CD1c-positive myeloid dendritic cell (primary cell): ENCODE measurements around the gene RAX2.

Experiments used
- DNase-seq: peaks from one replicate; pipeline ENCODE4 v3.0.0-alpha.2; 2016; ENCODE audit errors: extremely low spot score

Gene RAX2

DNA sequence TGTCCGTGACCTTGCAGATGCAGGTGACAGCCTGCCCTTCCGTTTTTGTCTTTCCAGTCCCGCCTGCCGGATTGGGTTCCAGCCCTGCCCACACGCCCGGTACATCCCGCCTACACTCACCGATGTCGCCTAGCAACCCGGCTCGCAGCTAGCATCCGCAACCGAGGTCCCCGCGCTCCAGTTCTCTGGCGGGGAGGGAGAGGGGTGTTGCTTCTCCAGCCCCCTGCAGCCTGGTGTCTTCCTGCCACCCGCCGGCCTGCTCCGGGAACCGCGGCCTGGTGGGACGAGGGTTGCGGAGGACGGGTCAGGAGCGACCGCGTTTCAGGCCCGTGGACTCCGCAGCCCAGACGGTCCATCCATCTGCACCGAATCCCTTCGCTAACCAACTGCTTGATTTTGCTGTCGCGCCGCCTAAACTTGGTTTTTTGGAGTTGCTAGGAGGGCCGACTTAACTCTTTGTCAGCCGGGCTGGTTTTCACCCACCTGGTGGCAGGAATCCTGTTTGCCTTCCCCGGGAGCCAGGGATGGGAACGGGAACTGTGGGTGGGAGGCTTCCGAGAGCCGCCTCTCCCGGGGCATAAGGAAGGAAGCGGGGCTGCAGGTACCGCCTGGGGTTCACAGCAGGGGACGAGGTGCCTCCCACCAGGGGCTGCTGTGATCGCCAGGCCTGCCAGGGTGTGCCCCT lies 29.5 kb upstream of the RAX2 start:
- peak; percentile 68 for DNase-seq

DNA sequence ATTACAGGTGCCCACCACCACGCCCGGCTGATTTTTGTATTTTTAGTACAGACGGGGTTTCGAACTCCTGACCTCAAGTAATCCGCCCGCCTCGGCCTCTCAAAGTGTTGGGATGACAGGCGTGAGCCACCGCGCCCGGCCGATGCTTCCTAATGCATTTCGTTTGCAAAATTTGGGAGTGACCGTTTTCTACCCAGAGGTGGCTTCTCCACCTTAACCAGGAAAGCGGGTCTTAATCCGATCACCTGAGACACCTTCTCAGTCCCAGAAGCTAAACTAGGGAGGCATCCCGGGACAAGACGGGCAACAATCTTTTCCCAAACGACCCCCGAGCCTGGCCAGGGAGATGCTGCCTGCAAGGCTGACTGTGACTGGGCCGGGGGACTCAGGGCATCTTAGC lies 29.0 kb upstream of the RAX2 start:
- DNase-seq: no peak

DNA sequence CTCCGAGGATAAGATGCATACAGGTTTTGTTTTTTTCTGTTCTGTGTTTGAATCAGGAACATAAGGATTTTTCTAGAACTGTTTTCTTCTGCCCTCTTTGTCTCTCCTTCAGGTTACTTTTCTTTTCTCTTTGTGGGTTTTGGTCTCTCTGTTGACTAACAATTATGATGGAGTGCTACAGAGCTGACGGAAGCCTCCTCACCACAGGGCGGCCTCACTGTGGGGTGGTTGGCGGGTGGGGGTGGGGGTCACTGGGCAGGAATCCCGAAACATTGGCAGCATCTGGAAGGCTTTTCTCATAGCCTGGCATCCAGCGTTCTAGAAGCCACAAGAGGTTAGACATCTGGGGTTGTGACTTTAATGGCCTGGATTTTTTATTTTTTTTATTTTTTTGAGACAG lies 26.1 kb upstream of the RAX2 start:
- no peak for DNase-seq

DNA sequence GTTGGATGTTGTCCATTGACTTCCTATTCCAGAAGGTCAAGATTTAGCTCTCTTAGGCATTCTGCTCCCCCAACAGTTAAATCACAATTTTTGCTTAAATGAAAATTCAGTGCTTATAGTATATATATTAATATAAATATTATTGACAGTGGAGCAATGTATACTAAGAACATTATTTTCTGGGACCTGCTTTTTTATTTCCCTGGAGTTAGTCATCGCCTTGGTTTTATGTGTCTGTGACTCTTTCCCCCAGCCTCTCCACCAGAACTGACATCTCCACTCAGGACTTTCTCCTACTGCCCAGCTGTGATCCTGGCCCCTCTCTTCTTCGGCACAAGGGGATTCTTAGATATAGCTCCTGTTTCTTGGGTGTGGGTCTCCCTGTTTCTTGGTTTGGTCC lies 24.3 kb upstream of the RAX2 start:
- DNase-seq: no peak

DNA sequence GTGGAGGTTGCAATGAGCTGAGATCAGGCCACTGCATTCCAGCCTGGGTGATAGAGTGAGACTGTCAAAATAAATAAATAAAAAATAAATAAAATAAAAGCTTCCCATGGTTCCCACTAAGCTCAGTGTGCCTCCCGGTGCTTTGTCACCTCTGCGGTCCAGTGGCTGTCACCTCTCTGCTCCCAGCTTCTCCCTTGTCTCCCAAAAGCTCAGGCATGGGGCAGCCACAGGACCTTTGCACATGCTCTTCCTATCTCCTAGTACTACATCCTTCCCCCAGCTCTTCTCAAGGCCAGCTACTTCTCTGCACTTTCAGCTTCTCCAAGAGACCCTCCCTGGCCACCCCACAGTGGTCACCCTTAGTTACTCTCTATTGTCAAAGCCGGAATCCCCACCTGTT lies 21.8 kb upstream of the RAX2 start:
- no peak for DNase-seq

DNA sequence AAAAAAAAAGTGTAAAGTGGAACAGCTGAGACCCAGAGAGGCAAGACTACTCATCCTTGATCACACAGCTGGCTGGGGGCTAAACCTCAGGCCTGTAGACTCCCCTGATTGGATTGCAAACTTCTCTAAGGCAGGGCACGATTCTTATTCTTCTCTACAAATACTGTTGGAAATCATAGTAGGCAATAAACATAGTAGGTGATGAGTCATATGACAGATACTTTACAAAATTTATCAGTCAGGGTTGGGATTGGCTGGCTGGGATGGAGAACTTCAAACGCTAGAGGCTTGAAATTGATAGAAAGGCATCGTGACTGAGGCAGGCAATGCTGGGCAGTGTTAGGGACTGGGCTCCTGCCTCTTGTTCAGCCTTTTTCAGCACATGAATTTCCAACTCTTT lies 20.1 kb upstream of the RAX2 start:
- no peak for DNase-seq

DNA sequence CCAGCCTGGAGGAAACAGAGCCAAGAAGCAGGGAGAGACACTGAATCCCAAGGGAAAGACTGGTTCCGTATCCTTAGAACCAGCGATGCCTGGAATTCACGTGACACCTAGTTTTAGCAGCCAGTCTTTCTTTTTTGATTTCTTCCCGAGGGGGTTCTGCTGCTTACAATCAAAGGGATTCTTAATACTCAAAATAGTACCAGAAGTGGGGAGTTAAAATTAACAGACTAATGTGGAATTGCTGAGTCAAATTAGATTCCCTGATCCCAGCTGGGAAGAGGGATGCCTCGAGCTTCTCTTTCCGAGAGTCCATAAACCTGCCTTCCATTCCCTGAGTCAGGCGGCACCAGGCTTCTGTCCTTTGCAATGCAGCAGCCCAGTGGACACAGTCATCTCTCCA lies 18.9 kb upstream of the RAX2 start:
- DNase-seq: no peak

DNA sequence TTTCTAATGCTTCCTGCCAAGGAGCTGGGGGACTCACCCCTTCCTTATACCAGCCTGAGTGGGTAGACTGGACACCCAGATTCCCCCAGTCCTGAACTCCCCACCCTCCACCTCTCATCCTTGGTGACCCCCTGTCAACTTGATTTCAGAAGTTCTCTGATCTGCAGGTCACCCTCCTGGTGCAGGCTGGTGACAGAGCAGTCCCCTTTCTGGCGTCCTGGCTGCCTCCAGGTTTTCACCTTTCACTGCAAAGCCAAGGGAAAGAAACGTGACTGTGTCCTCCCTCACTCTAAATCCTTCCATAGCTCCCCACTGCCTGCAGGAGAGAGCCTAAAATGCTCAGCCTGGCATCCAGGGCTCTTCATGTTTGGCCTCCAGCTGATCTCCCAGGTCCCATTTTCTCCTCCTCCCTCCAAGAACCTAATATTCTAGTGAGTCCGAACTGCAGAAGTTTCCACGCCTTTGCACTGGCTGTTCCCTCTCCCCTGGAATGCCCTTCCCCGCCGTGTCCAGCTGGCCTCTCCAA lies 18.2 kb upstream of the RAX2 start:
- no peak for DNase-seq

DNA sequence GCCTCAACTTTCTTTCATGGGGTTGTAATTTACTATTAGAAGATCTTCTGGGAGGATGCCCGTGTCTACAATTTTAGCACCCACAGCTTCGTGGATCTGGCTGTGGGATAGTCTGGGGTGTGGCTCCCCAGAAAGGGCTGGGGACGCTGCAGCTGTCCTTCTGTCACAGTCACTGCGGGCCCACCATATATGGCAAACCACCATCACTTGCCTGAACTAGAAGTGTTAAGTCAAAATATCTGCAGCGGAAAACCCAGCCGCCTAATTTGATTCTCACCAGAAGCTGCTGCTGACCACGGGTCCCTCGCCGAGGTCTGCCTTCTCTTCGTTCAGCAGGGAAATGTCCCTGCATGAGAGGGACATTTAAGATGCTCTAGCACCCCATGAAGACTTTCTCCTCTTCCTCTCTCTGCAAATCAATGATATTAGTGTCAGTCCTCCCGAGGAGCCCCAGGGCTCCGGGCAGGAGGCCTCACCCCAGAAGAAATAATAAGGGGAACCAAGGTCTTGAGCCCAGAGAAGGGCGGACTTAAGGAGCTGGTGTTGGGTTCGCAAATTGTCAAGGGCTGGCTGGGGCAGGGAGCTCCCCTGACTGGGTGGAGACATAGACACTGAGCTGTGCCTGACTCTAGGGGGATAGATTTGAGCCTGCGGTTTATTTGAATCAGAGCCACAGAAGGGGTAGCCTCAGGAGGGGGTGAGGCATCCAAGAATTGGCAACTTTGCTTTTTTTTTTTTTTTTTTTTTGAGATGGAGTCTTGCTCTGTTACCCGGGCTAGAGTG lies 17.2 kb upstream of the RAX2 start:
- no peak for DNase-seq

DNA sequence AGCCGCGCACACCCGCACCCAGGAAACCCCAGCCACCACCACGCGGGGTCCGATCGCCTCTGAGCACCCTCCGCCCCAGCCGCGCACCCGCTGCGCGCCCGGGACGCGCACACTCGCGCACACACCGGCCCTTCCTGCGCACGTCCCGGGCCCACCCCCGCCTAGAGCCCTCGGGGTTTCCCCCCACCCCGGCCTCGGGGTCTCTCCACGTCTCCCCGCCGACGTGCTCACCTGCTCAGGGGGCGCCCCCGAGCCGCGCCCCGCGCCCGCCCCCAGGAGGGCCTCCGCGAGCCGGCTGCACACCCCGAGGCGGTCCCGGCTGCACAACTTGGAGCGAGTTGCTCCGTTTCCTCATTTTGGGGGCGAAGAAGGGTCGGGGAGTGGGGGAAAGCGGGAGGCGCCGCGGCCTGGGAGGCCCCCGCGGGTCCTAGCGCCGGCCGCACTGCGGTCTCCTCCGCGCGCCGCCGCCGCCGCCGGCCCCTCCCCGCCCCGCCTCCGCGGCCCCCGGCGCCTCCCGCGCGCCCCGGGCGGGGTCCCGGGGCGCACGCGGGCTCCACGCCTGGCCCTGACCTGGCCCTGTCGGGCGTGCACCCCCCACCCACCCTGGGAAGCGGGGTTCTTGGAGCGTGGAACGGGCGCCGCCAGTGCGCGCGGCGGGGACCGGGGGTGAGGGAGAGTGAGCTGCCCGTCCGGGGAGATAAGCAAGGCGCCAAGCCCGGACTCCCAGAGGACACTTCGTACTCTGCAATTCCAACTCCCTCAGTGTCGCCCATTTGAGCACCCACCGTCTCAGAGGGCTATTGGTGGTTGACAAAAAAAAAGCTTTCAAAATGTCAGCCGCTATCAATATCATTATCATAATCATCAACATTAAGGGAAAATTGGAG lies 14.2 kb upstream of the RAX2 start, which contains the start of gene MATK:
Gene MATK (minus strand): TSS at position 444 of the 887 bp plus-strand sequence. CDS start 1,246 bp downstream, outside the sequence.
- peak; percentile 79 for DNase-seq

DNA sequence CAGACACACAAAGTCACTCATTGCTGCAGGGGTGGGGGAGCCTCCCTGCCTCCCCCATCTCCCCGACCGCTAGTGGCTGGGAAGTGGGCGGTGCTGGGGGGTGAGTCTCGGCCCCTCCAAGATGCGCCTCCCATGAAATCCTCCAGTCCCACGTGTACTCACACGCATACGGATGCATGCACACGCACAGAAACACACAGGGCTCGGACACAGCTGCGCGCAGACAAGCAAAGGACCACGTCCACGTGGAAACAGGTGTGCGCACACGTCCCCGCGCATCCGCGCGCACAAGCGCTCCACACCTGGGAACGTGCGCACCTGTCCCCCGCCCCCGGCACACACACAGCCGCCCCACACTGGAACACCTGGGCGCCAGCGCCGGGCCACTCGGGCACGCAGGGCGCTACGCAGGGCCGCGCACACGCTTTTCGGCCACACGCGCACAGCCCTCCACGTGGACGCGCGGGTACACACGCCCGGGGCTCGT lies 13.5 kb upstream of the RAX2 start:
- no peak for DNase-seq

DNA sequence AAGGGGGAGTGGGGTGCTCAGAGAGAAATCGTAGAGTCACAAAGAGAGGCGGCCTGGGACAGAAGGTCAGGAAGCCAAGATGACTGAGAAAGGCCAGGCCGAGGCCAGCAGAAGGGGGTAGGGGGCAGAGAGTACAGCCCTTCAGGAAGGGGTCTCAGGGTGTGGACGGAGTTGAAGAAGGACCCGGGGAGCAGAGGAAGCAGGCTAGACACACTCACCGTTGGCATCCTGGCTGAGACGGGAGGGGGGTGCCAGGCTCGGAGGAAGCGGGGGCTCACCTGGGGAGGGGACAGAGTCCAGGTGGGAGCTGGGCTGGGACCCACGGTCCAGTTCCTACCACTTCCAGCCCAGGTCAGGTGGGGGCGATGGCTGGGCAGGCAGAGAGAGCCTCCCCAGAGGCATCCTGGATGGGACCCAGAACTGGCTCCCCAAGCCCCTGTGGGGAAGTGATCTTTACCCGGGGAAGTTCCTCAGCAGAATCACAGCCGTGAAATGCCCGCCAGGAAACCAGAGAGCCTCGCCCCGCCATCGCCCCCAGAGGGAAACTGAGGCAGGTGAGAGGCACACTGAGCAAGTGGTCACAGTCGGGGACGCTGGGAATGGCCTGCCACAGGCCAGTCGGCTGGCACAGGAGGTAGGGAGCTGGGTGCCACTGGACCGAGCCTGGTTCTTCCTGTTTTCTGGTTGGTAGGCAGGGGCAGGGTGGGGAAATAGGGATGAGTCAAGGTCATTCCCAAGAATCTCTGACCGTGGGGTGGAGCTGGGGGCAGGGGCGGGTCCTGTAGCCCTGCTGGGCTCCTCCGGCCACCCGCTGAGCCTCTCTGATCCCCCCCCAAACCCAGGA lies 12.8 kb upstream of the RAX2 start:
- peak; percentile 88 for DNase-seq

DNA sequence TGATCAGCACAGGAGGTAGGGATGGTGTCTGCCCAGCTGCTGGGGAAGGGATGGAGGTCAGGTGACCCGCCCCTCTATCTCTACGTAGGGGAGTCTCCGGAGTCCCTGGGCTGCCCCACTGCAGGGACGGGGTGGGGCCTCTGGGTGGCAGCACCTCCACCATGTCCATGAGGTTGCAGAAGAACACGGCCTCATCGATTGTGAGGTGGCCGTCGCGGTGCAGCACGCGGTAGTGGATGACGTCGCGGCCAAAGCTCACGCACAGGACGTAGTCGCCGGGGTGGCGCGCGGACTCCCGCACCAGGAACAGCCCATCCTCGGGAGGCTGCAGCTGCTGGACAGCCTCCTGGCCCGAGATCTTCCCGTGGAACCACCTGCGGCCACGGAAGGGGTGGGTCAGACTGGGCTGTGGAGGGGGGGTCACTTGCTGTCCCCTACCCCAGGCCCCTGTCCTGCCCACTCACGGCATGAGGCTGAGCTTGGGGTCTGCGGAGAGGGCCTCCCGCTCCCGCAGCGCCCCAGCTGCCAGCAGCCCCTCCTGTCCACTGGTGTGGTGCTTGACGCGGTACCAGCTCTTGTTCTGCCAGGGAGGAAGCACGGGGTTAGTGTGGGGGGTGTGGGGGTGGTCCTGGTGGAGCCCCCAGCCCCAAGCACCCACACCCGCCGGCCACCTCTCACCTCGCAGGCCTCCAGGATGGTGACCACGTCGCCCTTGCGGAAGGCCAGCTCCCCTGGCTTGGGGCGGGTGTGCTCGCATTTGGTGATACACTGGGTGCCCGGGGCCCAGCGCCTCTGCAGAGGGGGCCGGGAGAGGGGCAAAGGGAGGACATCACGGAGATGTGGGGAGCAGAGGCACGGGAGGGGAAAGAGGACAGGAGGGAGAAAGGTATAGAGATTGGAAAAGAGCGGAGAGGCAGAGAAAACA lies 11.9 kb upstream of the RAX2 start:
- DNase-seq: peak; percentile 13

DNA sequence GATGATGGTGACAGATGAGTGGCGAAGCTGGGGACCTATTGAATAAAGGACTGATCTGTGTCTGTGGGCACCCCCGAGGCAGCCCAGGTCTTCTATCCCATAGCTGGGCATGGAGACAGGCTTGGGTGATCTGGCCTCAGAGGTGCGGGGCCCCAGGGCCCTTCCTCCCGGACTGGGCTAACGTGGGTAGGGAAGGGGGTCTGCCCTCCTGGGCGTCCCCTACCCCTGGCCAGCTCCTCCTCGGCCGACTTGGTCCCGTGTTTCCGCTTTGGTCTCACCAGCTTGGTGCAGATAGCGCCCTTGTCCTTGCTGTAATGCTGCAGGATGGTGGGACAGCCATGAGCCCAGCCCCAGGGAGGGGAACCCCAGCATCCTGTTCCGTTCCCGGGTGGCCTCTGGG lies 10.9 kb upstream of the RAX2 start:
- no peak for DNase-seq

DNA sequence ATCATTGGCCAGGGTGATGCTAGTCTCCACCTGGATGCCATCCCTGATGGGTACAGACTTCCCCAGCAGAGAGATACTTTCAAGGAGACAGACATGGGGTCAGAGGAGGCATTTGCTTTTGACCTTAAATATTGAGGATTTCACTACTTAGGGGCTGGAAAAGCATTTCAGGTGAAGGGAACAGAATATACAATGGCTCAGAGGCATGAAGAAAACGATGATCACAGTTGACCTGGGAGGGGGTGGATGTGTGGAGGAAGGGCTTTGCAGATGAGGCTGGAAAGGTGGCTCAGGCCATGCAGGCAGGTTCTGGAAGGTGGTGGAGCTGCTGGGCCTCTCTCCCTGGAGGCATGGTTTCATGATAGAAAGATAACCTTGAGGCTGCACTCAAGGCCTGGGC lies 10.3 kb upstream of the RAX2 start:
- DNase-seq: no peak

DNA sequence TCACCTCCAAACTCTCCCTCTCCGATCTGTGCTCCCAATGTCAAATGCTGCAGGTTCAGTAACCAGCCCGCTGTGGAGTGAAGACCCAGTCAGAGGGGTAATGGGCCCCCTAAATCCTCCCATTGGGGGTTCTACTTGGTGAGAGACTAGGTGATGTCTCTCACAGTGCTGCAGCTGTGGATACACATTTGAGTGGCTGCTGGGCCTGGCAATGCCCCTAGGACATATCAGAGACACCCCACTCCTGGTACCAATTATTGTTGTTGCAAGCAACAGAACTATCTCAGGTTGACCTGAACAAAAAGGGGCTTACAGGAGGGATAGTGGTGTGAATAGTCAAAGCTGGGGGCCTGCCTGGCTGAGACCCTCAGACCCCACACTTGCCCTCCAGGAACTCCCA lies 9.6 kb upstream of the RAX2 start:
- DNase-seq: no peak

DNA sequence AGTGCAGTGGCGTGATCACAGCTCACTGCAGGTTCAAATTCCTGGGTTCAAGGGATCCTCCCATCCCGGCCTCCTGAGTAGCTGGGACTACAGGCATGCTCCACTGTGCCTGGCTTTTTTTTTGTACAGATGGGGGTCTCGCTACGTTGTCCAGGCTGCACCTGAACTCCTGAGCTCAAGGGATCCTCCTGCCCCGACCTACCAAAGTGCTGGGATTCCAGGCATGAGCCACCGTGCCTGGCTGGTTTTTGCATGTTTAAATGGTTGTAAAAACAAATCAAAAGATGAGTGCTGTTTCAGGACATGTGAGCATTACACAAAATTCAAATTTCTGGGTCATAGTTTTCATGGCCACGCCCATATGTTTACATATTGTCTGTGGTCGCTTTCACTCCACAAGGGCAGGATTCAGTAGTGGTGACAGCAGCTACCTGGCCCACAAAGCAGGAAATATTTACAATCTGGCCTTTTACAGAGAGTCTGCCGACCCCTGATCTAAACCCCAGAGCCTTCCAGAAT lies 8.8 kb upstream of the RAX2 start:
- DNase-seq: peak; percentile 15

DNA sequence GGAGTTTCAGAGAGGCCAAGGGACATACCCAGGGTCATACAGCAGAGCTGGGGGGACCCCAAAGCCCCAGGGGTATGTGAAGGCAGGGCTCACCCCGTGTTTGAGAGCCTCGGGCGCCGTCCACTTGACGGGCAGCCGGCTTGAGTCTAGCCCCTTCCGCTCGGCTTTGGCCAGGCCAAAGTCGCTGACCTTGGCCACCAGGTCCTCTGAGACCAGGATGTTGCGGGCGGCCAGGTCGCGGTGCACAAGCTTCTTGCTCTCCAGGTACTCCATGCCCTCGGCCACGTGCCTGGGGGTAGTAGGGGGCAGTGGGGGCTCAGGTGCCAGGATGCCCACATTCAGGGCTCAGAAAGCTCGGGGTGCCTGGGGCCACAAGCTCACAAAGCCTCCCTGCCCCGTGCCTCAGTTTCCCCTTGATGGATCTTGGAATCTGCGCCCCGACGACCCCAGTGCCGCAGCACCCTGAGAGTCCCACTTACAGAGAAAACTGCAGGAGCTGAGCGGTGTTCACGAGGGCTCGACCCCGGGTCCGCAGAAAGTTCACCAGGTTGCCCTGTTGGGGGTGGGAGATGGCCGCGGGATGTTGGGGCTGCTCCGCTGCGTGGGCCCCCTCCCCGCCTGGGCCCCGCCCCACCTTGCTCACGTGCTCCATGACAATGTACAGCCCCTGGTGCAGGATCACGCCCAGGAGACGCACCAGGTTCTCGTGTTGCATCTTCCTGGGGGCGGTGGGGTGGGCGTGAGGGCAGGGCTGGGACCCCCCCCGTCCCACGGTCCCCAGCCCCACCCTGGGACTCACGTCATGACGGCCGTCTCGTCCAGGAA lies 7.1 kb upstream of the RAX2 start:
- no peak for DNase-seq
